Mesothelial cell of epicardium (in vitro differentiated cells): ENCODE measurements around the gene EIF4G1. TPM values are rescaled to one million over a fixed set of nuclear protein-coding genes. Genes with fewer than 3 reads are reported as not detected.

Experiments
- DNase-seq, 2 experiments: peaks; one replicate each; pipeline ENCODE4 v3.0.0; 2021; ENCODE audit warnings: low spot score in 2 of 2; ENCODE audit not compliant: unreplicated experiment in 2 of 2
- H3K27ac Mint-ChIP-seq: 2 replicates; pipeline ENCODE4 v1.8.0; 2021; ENCODE audit warnings: mixed read lengths
- H3K27me3 Mint-ChIP-seq: 2 replicates; pipeline ENCODE4 v1.8.0; 2021; ENCODE audit warnings: low read depth, mixed read lengths
- H3K36me3 Mint-ChIP-seq: 2 replicates; pipeline ENCODE4 v1.8.0; 2021; ENCODE audit warnings: mixed read lengths
- H3K4me1 Mint-ChIP-seq: 2 replicates; pipeline ENCODE4 v1.8.0; 2021; ENCODE audit warnings: mixed read lengths
- H3K4me3 Mint-ChIP-seq: 2 replicates; pipeline ENCODE4 v1.8.0; 2021; ENCODE audit warnings: mild to moderate bottlenecking, moderate library complexity, mixed read lengths
- H3K9me3 Mint-ChIP-seq: 2 replicates; pipeline ENCODE4 v1.8.0; 2021; ENCODE audit warnings: mixed read lengths
- total RNA-seq: library from RNA; stranded (reverse); gene quantifications from 3 replicates; pipeline ENCODE4 v1.2.1, GENCODE V29; 2021
- TF ChIP-seq, protein P1 (sequence below): fragments of 200-600 bp; sonication (generic); IDR thresholded peaks from one replicate; pipeline ENCODE4 v1.5.0; 2021; ENCODE audit warnings: antibody characterized with exemption; ENCODE audit not compliant: unreplicated experiment

EIF4G1 gene
- total RNA-seq, 1 donor from 2014 or later: 364 TPM

DNA sequence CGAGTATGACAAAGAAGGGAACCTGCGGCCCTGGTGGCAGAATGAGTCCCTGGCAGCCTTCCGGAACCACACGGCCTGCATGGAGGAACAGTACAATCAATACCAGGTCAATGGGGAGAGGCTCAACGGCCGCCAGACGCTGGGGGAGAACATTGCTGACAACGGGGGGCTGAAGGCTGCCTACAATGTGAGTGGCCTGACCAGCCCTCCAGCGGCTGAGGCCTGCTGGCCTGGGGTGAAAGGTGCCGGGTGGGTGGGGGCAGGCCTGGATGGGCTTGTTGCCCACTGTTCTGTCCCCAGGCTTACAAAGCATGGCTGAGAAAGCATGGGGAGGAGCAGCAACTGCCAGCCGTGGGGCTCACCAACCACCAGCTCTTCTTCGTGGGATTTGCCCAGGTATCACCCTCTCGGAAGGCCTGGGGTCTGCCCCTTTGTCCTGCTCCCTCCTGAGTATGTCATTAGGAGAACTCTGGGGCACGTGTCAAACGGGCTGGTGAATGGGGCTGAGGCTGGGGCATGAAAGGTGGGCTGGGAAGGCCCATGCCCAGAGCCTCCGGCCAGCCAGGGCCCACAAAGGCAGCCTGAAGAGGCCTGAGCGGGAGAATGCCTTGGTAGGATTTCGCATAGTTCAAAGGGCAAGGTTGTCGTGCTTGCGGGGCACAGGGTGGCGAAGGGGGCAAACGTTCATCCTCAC lies 23.2 kb upstream of the EIF4G1 start:
- TF ChIP-seq, protein P1, sequence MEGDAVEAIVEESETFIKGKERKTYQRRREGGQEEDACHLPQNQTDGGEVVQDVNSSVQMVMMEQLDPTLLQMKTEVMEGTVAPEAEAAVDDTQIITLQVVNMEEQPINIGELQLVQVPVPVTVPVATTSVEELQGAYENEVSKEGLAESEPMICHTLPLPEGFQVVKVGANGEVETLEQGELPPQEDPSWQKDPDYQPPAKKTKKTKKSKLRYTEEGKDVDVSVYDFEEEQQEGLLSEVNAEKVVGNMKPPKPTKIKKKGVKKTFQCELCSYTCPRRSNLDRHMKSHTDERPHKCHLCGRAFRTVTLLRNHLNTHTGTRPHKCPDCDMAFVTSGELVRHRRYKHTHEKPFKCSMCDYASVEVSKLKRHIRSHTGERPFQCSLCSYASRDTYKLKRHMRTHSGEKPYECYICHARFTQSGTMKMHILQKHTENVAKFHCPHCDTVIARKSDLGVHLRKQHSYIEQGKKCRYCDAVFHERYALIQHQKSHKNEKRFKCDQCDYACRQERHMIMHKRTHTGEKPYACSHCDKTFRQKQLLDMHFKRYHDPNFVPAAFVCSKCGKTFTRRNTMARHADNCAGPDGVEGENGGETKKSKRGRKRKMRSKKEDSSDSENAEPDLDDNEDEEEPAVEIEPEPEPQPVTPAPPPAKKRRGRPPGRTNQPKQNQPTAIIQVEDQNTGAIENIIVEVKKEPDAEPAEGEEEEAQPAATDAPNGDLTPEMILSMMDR: no peak
- DNase-seq: no peak
- peaks cover 41% of the 10 kb centered on the region for H3K27me3 Mint-ChIP-seq
- no peaks in the 10 kb centered on the region for H3K36me3 Mint-ChIP-seq
- no peaks in the 10 kb centered on the region for H3K4me1 Mint-ChIP-seq
- H3K9me3 Mint-ChIP-seq: no peaks in the 10 kb centered on the region
- no peak overlapping the region for H3K4me3 Mint-ChIP-seq
- no peak overlapping the region for H3K27ac Mint-ChIP-seq

DNA sequence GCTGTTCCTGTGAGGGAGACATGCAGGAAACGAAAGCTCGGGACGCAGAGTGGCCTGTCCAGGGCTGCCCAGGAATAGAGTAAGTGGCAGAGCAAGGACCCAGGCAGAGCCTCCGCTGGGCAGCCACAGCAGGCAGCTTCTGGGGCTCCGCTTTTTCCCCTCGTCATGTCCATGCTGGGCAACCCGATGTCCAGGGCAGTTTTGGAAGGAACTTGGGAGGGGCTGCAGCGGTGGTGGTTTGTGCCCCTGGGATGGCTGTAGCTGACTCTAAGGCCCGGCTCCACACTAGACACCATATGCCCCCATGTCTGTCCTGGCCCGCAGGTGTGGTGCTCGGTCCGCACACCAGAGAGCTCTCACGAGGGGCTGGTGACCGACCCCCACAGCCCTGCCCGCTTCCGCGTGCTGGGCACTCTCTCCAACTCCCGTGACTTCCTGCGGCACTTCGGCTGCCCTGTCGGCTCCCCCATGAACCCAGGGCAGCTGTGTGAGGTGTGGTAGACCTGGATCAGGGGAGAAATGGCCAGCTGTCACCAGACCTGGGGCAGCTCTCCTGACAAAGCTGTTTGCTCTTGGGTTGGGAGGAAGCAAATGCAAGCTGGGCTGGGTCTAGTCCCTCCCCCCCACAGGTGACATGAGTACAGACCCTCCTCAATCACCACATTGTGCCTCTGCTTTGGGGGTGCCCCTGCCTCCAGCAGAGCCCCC lies 22.5 kb upstream of the EIF4G1 start:
- H3K36me3 Mint-ChIP-seq: no peaks in the 10 kb centered on the region
- DNase-seq: no peak

DNA sequence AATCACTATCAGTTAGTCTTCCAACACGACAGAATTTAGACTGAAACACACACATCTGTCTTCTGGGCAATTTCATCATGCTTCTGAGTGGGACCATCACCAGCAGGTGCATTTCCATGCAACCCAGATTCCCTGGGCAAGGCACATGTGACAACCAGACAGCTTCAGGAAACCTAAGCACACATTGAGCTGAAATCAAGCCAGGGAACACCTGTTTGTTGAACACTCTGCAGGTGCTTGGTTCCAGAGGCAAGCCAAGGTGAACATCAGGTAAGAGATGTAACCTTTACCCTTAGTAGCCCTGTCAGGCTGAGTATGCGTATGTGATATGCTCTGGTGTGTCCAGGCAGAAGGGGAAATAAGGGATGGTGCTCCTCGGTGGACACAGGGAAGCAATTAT lies 18.6 kb upstream of the EIF4G1 start:
- DNase-seq: no peak
- H3K27ac Mint-ChIP-seq: no peak overlapping the region
- peaks cover 13% of the 10 kb centered on the region for H3K27me3 Mint-ChIP-seq
- TF ChIP-seq, protein P1: no peak
- peaks cover 2% of the 10 kb centered on the region for H3K36me3 Mint-ChIP-seq
- H3K4me1 Mint-ChIP-seq: peaks cover 13% of the 10 kb centered on the region
- H3K4me3 Mint-ChIP-seq: no peak overlapping the region
- no peaks in the 10 kb centered on the region for H3K9me3 Mint-ChIP-seq

More for the DNA sequence above, 22.5 kb upstream of the EIF4G1 start:
- H3K27ac Mint-ChIP-seq: no peak overlapping the region
- no peak overlapping the region for H3K4me3 Mint-ChIP-seq
- H3K9me3 Mint-ChIP-seq: no peaks in the 10 kb centered on the region
- TF ChIP-seq, protein P1: no peak
- H3K27me3 Mint-ChIP-seq: peaks cover 34% of the 10 kb centered on the region
- no peaks in the 10 kb centered on the region for H3K4me1 Mint-ChIP-seq

DNA sequence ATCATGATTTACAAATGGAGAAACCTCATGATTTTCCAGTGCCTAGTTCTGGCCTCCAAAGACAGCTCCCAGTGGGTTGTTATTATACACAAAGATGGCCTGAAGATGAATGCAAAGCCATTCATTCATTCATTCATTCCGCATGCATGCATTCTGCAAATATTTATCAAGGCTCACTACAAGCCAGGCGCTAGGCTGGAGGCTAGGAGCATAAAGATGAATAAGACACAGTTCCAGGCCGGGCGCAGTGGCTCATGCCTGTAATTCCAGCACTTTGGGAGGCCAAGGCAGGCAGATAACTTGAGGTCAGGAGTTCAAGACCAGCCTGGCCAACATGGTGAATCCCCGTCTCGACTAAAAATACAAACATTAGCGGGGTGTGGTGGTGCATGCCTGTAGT lies 17.8 kb upstream of the EIF4G1 start:
- peaks cover 14% of the 10 kb centered on the region for H3K4me1 Mint-ChIP-seq
- peaks cover 13% of the 10 kb centered on the region for H3K27me3 Mint-ChIP-seq
- no peak for DNase-seq
- TF ChIP-seq, protein P1: no peak
- H3K27ac Mint-ChIP-seq: no peak overlapping the region
- peaks cover 7% of the 10 kb centered on the region for H3K36me3 Mint-ChIP-seq
- no peaks in the 10 kb centered on the region for H3K9me3 Mint-ChIP-seq
- H3K4me3 Mint-ChIP-seq: no peak overlapping the region

DNA sequence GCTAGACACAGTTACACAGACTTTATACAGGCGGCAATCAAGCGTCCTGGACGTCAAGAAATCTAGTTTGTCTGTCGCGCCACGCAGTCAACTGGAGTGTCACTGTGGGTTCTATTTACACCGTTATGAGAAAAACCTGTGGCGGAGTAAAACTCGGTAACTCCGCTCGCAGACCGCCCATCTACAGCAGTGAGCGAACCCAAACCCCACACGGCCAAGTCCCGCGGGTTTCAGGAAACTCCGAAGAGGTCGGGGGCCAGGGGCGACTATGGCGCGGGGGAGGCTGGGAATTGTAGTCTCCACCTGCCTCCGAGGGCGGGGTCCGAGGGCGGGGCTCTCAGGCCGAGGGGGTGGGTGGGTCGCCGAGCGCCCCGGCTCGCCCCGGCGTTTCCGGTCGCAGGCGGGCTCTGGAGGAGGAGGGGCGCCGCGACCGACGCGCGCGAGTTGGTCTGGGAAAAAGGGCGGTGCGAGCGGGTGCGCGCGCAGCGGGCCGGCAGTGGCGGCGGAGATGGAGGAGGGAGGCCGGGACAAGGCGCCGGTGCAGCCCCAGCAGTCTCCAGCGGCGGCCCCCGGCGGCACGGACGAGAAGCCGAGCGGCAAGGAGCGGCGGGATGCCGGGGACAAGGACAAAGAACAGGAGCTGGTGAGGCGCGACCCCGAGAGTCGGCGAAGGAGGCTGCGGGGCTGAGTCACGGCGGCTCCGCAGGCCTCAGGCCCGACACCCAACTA lies 15.5 kb upstream of the EIF4G1 start, which contains the start of gene PSMD2:
TSS of gene PSMD2 (plus strand) at position 483 of the 729 bp plus-strand sequence. CDS start at position 509, 26 bp downstream.
- Mint-ChIP-seq H3K27ac (peak within 1 kb of the TSS; percentile 98), H3K4me3 (peak within 1 kb of the TSS; percentile 98), H3K36me3 (peaks cover 20% of the 10 kb centered on the region), H3K4me1 (peaks cover 14% of the 10 kb centered on the region), H3K9me3 (no peaks in the 10 kb centered on the region), H3K27me3 (peaks cover 6% of the 10 kb centered on the region)
- peak; percentile 97 for DNase-seq
- TF ChIP-seq, protein P1: no peak
